Right cardiac atrium (tissue), 5 donors: ENCODE results near the gene SPRR2E. TPM values are rescaled to one million over a fixed set of nuclear protein-coding genes. Genes with fewer than 3 reads are reported as not detected.
"Not testable (repeated sequence)": the region's sequence is repeated elsewhere in the genome, so short reads cannot be mapped to it uniquely, and the experiment has no call there.

Experiments used
- ATAC-seq, 2 donors: fragments of 200-7000 bp; cut with Tn5 transposase; one replicate each; pipeline versions ENCODE4 v1.8.0 to v1.9.1; 2020; ENCODE audit warnings: moderate library complexity in 2 of 2, mild to moderate bottlenecking in 1 of 2
- DNase-seq, 3 donors: peaks; one replicate each; pipeline ENCODE4 v3.0.0-alpha.2; 2020
- H3K27ac ChIP-seq: one replicate; pipeline ENCODE4 v1.5.1; 2013; ENCODE audit warnings: mild to moderate bottlenecking, low read length, control low read depth, moderate library complexity
- H3K27me3 ChIP-seq: one replicate; pipeline ENCODE4 v1.6.1; 2013; ENCODE audit not compliant: control insufficient read depth, insufficient read depth
- H3K4me1 ChIP-seq: one replicate; pipeline ENCODE4 v1.6.1; 2013; ENCODE audit warnings: low read length; ENCODE audit not compliant: control insufficient read depth, insufficient read depth
- H3K4me3 ChIP-seq: one replicate; pipeline ENCODE4 v1.5.1; 2013; ENCODE audit warnings: low read length, control low read depth
- H3K9me3 ChIP-seq: one replicate; pipeline ENCODE4 v1.6.1; 2013; ENCODE audit warnings: low read length; ENCODE audit not compliant: control insufficient read depth
- WGBS: extraction: QIAGEN DNeasy Blood & Tissue Kit; methylation state at CpG from one replicate; pipeline ENCODE4 v1.1.7; 2013; 5-methylcytosine and 5-hydroxymethylcytosine counted together
- intact Hi-C, 4 donors: fragments of 100-400 bp; cut with DNase I; formaldehyde crosslinking; loops; one replicate each; pipeline versions ENCODE4 v1.11.0 to v1.14.0; 2022 to 2023
- polyA plus RNA-seq: library from polyadenylated mRNA; stranded (reverse); fragments of 200-250 nt; gene quantifications from one replicate; pipeline ENCODE4 v1.2.3, GENCODE V29; 2013
- total RNA-seq, 4 donors: library from RNA; stranded (reverse); fragmentation: NEBNext Ultra II Directional; extraction: Animal tissue kit (Norgen Biotek cat#: 25700); gene quantifications; one replicate each; pipeline ENCODE4 v1.2.1, GENCODE V29; 2021
- donor health status: healthy with polysubstance abuse.
- donor health status: DM: no; HTN: yes; CAD: no.
- donor health status: DM: no; HTN: no; CAD: no.
- donor health status: DM: no; HTN: yes; CAD: no; lungs with severe emphysema.
- donor health status: DM: yes; HTN: yes; CAD: no.

Gene SPRR2E
- total and polyA plus RNA-seq, 5 donors: not detected

DNA sequence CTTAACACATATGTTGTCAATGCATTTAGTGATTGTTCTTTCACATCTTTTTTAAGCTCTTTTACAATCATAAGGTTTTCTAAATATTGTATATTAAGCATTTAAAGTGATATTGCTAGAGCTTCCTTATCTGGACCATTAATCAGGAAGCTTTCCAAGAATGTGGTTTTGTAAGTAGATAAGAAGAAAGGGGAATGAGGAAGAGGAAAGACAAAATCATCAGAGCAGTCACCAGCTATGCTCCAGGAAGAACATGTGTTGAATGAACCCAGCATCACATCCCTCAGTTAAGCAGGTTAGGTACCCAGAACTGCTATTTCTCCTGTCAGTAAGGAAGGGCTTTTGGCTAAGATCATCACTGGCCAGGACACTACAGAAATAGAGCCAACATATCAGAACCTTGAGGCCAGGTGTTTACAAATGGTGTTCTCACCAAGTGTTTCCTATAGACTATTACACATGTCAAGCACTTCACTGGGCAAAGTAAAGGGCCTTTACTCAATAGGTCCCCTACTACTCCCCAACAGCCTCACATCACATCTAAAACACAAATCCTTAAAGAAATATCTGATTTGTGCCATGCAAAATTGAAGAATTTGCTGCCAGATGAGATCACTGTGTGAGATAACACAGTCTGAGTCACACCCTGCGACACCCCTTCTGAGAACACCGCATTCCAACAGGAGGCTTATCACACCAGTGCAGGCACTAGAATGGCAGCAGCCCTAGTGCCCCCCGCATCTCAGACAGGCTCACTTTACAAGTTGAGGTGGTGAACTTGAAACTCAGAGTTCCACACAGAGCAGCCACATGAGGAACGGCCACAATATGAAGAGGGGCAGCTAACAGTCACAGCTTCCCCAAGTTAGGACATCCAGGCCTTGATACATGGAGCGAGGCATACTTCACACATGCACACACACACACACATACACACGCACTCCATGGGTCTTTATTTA, 35.2 kb downstream of the SPRR2E start:
- WGBS: 62% methylated on average over 6 of the region's 6 CpGs
- Histone ChIP-seq H3K9me3 (no peaks in the 10 kb centered on the region), H3K27me3 (no peaks in the 10 kb centered on the region), H3K27ac (no peak overlapping the region), H3K4me1 (no peaks in the 10 kb centered on the region), H3K4me3 (no peak overlapping the region)
- intact Hi-C loops: no loop called here
- DNase-seq: no peak
- no peak for ATAC-seq

DNA sequence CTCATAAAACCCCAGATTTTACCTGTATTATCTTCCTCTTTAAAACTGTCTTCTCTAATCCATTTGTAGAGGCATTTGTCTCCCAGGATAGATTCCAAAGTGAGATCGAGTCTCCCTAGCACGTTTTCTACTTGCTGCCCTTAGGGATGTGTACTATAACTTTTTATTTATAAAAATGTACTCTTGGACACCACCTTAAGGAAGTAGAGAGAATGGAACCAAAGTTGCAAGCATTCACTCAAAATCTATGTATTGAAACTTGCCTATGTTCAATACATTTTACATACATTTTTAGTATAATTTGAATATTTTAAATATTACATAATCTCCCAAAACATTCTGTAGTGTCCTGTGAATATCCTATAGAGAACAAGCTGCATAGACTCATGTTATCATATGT, 36.2 kb downstream of the SPRR2E start:
- WGBS: 60% methylated on average over 2 of the region's 2 CpGs
- Histone ChIP-seq H3K4me1 (no peaks in the 10 kb centered on the region), H3K27me3 (no peaks in the 10 kb centered on the region), H3K9me3 (no peaks in the 10 kb centered on the region), H3K4me3 (no peak overlapping the region), H3K27ac (no peak overlapping the region)
- intact Hi-C loops: no loop called here
- DNase-seq (no peak), ATAC-seq (no peak)

DNA sequence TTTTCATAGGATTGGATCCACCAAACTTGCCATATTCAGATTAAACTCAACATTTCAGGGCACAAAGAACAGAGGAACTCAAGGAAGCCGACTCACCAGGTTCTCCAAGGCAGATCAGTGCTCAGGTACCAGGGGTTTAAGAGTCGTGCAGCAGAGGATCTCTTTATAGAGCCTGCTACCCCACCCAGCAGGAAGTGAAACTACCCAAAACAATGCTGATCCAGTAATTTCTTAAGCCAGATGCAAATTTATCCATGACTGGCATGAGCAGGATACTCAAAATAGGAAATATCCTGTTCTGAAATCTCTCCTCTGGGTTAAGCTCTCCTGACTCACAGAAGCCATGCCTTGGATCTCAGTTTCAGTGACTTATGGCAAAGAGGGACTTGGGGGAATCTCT, 37.0 kb downstream of the SPRR2E start, which contains the start of gene SPRR2A:
SPRR2A (minus strand) TSS at position 138 of the 400 bp plus-strand sequence. CDS start 777 bp downstream, outside the sequence.
- H3K27ac ChIP-seq: no peak within 1 kb of the TSS
- H3K4me3 ChIP-seq: no peak within 1 kb of the TSS
- DNase-seq (no peak), ATAC-seq (no peak)
- H3K27me3 ChIP-seq: no peaks in the 10 kb centered on the region
- WGBS: 60% methylated on average over 2 of the region's 2 CpGs
- intact Hi-C loops: no loop called here
- H3K4me1 ChIP-seq: no peaks in the 10 kb centered on the region
- no peaks in the 10 kb centered on the region for H3K9me3 ChIP-seq

GRCh38 chr1:153056111-153056510, 38.2 kb downstream of the SPRR2E start:
- intact Hi-C loops, H3K27ac ChIP-seq, H3K9me3 ChIP-seq, H3K4me1 ChIP-seq, DNase-seq, H3K27me3 ChIP-seq, H3K4me3 ChIP-seq, ATAC-seq: not testable (repeated sequence)
- 53% methylated on average over 3 of the region's 3 CpGs for WGBS

DNA sequence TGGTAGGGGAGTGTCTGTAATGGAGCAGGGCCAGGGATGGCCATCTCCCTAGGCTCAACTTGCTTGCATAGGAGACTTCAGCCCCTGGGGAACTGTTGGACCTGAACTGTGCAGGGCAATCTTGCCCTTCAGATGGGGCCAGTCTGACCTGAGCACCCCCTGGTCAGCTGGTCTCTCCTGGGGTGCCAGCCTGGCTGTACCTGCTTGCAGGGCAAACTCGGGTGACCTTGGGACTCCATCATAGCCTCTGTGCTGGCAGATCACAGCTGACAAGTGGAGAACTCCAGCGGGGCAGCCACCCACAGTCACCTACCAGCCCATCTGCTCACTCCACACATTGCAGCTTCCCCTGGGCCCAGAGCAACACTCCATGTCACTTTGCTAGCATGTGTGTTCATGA, 45.1 kb downstream of the SPRR2E start:
- WGBS: 76% methylated on average over 2 of the region's 2 CpGs
- no peak overlapping the region for H3K27ac ChIP-seq
- ATAC-seq: no peak
- no peaks in the 10 kb centered on the region for H3K27me3 ChIP-seq
- H3K9me3 ChIP-seq: no peaks in the 10 kb centered on the region
- H3K4me1 ChIP-seq: no peaks in the 10 kb centered on the region
- peak in 1 of 3 donors; percentile 20 for DNase-seq
- H3K4me3 ChIP-seq: no peak overlapping the region
- intact Hi-C loops: no loop called here

Other genes starting within 250 kb of the SPRR2E start
- gene LCE7A, start 234.5 kb downstream of the SPRR2E start, total RNA-seq: not detected
- gene LCE7A, start 234.5 kb downstream of the SPRR2E start, polyA plus RNA-seq: not detected
- gene SMCP, start 216.2 kb downstream of the SPRR2E start, total RNA-seq: not detected
- not detected for gene SMCP, start 216.2 kb downstream of the SPRR2E start, polyA plus RNA-seq
- gene IVL, start 186.0 kb downstream of the SPRR2E start, total RNA-seq: not detected
- not detected for gene IVL, start 186.0 kb downstream of the SPRR2E start, polyA plus RNA-seq
- gene SPRR5, start 147.3 kb downstream of the SPRR2E start, total RNA-seq: not detected
- not detected for gene SPRR5, start 147.3 kb downstream of the SPRR2E start, polyA plus RNA-seq
- gene SPRR4, start 123.9 kb downstream of the SPRR2E start, total RNA-seq: not detected
- gene SPRR4, start 123.9 kb downstream of the SPRR2E start, polyA plus RNA-seq: not detected
- gene SPRR1A, start 110.4 kb downstream of the SPRR2E start, total RNA-seq: not detected
- not detected for gene SPRR1A, start 110.4 kb downstream of the SPRR2E start, polyA plus RNA-seq
- gene SPRR3, start 92.8 kb downstream of the SPRR2E start, total RNA-seq: not detected
- 0.50 TPM for gene SPRR3, start 92.8 kb downstream of the SPRR2E start, polyA plus RNA-seq
- not detected for gene SPRR1B, start 63.3 kb downstream of the SPRR2E start, total RNA-seq
- not detected for gene SPRR1B, start 63.3 kb downstream of the SPRR2E start, polyA plus RNA-seq
- not detected for gene SPRR2D, start 53.4 kb downstream of the SPRR2E start, total RNA-seq
- gene SPRR2D, start 53.4 kb downstream of the SPRR2E start, polyA plus RNA-seq: not detected
- gene SPRR2A, start 37.0 kb downstream of the SPRR2E start, total RNA-seq: not detected
- gene SPRR2A, start 37.0 kb downstream of the SPRR2E start, polyA plus RNA-seq: 0.14 TPM
- gene SPRR2B, start 22.9 kb downstream of the SPRR2E start, total RNA-seq: not detected
- gene SPRR2B, start 22.9 kb downstream of the SPRR2E start, polyA plus RNA-seq: not detected
- under 1 TPM in 1 of 4 donors, not detected in 3; 0.37 TPM for gene SPRR2F, start 19.0 kb upstream of the SPRR2E start, total RNA-seq
- not detected for gene SPRR2F, start 19.0 kb upstream of the SPRR2E start, polyA plus RNA-seq
- not detected for gene SPRR2G, start 56.4 kb upstream of the SPRR2E start, total RNA-seq
- not detected for gene SPRR2G, start 56.4 kb upstream of the SPRR2E start, polyA plus RNA-seq
- not detected for gene LELP1, start 108.9 kb upstream of the SPRR2E start, total RNA-seq
- gene LELP1, start 108.9 kb upstream of the SPRR2E start, polyA plus RNA-seq: not detected
- gene PRR9, start 123.1 kb upstream of the SPRR2E start, total RNA-seq: not detected
- not detected for gene PRR9, start 123.1 kb upstream of the SPRR2E start, polyA plus RNA-seq
- not detected for gene LORICRIN, start 165.2 kb upstream of the SPRR2E start, total RNA-seq
- not detected for gene LORICRIN, start 165.2 kb upstream of the SPRR2E start, polyA plus RNA-seq
- gene PGLYRP3, start 218.4 kb upstream of the SPRR2E start, total RNA-seq: not detected
- gene PGLYRP3, start 218.4 kb upstream of the SPRR2E start, polyA plus RNA-seq: not detected